Uterus (tissue), 4 donors: ENCODE measurements around the gene CCDC85A. TPM values are rescaled to one million over a fixed set of nuclear protein-coding genes. Genes with fewer than 3 reads are reported as not detected.

Source experiments
- DNase-seq, 2 donors: peaks; one replicate each; pipeline ENCODE4 v3.0.0-alpha.2; 2019 to 2020
- H3K27ac ChIP-seq, 2 donors: fragments of 200-600 bp; sonication (generic); 1 replicate in 1 of 2; 2 replicates in 1 of 2; pipeline ENCODE4 v1.5.1; 2016 to 2018
- H3K27me3 ChIP-seq, 2 donors: fragments of 200-600 bp; sonication (generic); one replicate each; pipeline ENCODE4 v1.5.1; 2018 to 2019; ENCODE audit warnings: control low read depth in 1 of 2
- H3K36me3 ChIP-seq, 2 donors: fragments of 200-600 bp; sonication (generic); one replicate each; pipeline ENCODE4 v1.5.1; 2019; ENCODE audit warnings: control low read depth in 1 of 2
- H3K4me1 ChIP-seq, 2 donors: fragments of 200-600 bp; sonication (generic); one replicate each; pipeline ENCODE4 v1.5.1; 2018 to 2019; ENCODE audit warnings: control low read depth in 1 of 2
- H3K4me3 ChIP-seq, 2 donors: fragments of 200-600 bp; sonication (generic); 1 replicate in 1 of 2; 2 replicates in 1 of 2; pipeline ENCODE4 v1.5.1; 2018 to 2019; ENCODE audit warnings: mild to moderate bottlenecking in 1 of 2
- H3K9me3 ChIP-seq, 2 donors: fragments of 200-600 bp; sonication (generic); one replicate each; pipeline ENCODE4 v1.5.1; 2019; ENCODE audit warnings: control low read depth in 1 of 2
- CTCF ChIP-seq, 4 experiments: fragments of 200-600 bp in 2 of 4; fragments of 450-650 bp in 2 of 4; sonication (generic) in 2 of 4; IDR thresholded peaks; one replicate each; pipeline ENCODE4 v1.5.1; 2016 to 2019; ENCODE audit warnings: antibody characterized with exemption in 4 of 4, mild to moderate bottlenecking in 2 of 4, moderate library complexity in 1 of 4
- POLR2A ChIP-seq, 2 donors: fragments of 450-650 bp; IDR thresholded peaks; one replicate each; pipeline ENCODE4 v1.6.1; 2016; ENCODE audit warnings: antibody characterized with exemption in 2 of 2, mild to moderate bottlenecking in 1 of 2, moderate library complexity in 1 of 2
- intact Hi-C: fragments of 100-400 bp; cut with DNase I; formaldehyde crosslinking; loops from one replicate; pipeline ENCODE4 v1.15.1; 2023; ENCODE audit warnings: low total_unique reads
- total RNA-seq, 4 donors: library from RNA; depleted of rRNA in 3 of 4; stranded (reverse); fragments of >200 nt in 3 of 4; gene quantifications; one replicate each; pipeline versions ENCODE4 v1.1.0 to v1.2.4, GENCODE V29; 2014 to 2023
- donor health status: DM: yes; HTN: yes; CAD: no.

Gene CCDC85A
- total RNA-seq, 4 donors from 2014 or later, result 4.7 to 23.2 (median 16.8) TPM

GRCh38 chr2:56192664-56193305 is 9.0 kb downstream of the CCDC85A start:
- H3K4me3 ChIP-seq, result no peak overlapping the region
- no peak for TF ChIP-seq POLR2A (IDR thresholded peaks at IDR 0.05)
- no peak for TF ChIP-seq CTCF (IDR thresholded peaks at IDR 0.05)
- no peak overlapping the region for H3K27ac ChIP-seq
- intact Hi-C loops, result no loop called here
- H3K27me3 ChIP-seq, result no peaks in the 10 kb centered on the region
- no peaks in the 10 kb centered on the region for H3K36me3 ChIP-seq
- no peak for DNase-seq
- no peaks in the 10 kb centered on the region for H3K9me3 ChIP-seq
- H3K4me1 ChIP-seq, result peaks cover 0 to 3% of the 10 kb centered on the region in 2 donors

- intact Hi-C loops, result no loop called here
- no peak for DNase-seq
- TF ChIP-seq POLR2A (IDR thresholded peaks at IDR 0.05) (no peak), CTCF (IDR thresholded peaks at IDR 0.05) (no peak)
- Histone ChIP-seq H3K27ac (no peak overlapping the region), H3K9me3 (no peaks in the 10 kb centered on the region), H3K4me1 (peaks cover 0 to 4% of the 10 kb centered on the region in 2 donors), H3K4me3 (no peak overlapping the region), H3K27me3 (no peaks in the 10 kb centered on the region), H3K36me3 (no peaks in the 10 kb centered on the region)
These were observed 11.8 kb downstream of the CCDC85A start for GRCh38 chr2:56195563-56195962.

GRCh38 chr2:56197816-56198215 is 14.0 kb downstream of the CCDC85A start:
- H3K36me3 ChIP-seq, result no peaks in the 10 kb centered on the region
- no peaks in the 10 kb centered on the region for H3K9me3 ChIP-seq
- no peak overlapping the region for H3K27ac ChIP-seq
- TF ChIP-seq POLR2A (IDR thresholded peaks at IDR 0.05), result no peak
- no peak for TF ChIP-seq CTCF (IDR thresholded peaks at IDR 0.05)
- intact Hi-C loops, result no loop called here
- H3K27me3 ChIP-seq, result no peaks in the 10 kb centered on the region
- DNase-seq, result no peak
- H3K4me3 ChIP-seq, result no peak overlapping the region
- H3K4me1 ChIP-seq, result peaks cover 0 to 4% of the 10 kb centered on the region in 2 donors

GRCh38 chr2:56198936-56199335 is 15.1 kb downstream of the CCDC85A start:
- peaks cover 0 to 4% of the 10 kb centered on the region in 2 donors for H3K4me1 ChIP-seq
- H3K9me3 ChIP-seq, result no peaks in the 10 kb centered on the region
- no peaks in the 10 kb centered on the region for H3K27me3 ChIP-seq
- H3K27ac ChIP-seq, result no peak overlapping the region
- H3K36me3 ChIP-seq, result no peaks in the 10 kb centered on the region
- intact Hi-C loops, result no loop called here
- no peak overlapping the region for H3K4me3 ChIP-seq
- DNase-seq, result no peak
- TF ChIP-seq CTCF (IDR thresholded peaks at IDR 0.05), result no peak
- no peak for TF ChIP-seq POLR2A (IDR thresholded peaks at IDR 0.05)

GRCh38 chr2:56199492-56199891 is 15.7 kb downstream of the CCDC85A start:
- intact Hi-C loops, result no loop called here
- no peaks in the 10 kb centered on the region for H3K27me3 ChIP-seq
- TF ChIP-seq POLR2A (IDR thresholded peaks at IDR 0.05) (no peak), CTCF (IDR thresholded peaks at IDR 0.05) (no peak)
- H3K27ac ChIP-seq, result no peak overlapping the region
- no peak for DNase-seq
- H3K4me3 ChIP-seq, result no peak overlapping the region
- no peaks in the 10 kb centered on the region for H3K36me3 ChIP-seq
- no peaks in the 10 kb centered on the region for H3K9me3 ChIP-seq
- H3K4me1 ChIP-seq, result peaks cover 0 to 4% of the 10 kb centered on the region in 2 donors
